Neural crest cell (in vitro differentiated cells): ENCODE data around the gene ZNF714. TPM values are rescaled to one million over a fixed set of nuclear protein-coding genes. Genes with fewer than 3 reads are reported as not detected.
A peak's percentile ranks its signal among the peaks of the same experiment; 100 is the strongest.

Source experiments
- DNase-seq: peaks from one replicate; pipeline ENCODE4 v3.0.0; 2021; ENCODE audit warnings: low read depth, mixed read lengths, low spot score
- H3K27ac Mint-ChIP-seq: one replicate; pipeline ENCODE4 v1.8.0; 2021; ENCODE audit warnings: mild to moderate bottlenecking, mixed read lengths; ENCODE audit not compliant: unreplicated experiment
- H3K27me3 Mint-ChIP-seq: 2 replicates; pipeline ENCODE4 v1.8.0; 2021; ENCODE audit warnings: low read depth, mild to moderate bottlenecking, mixed read lengths
- H3K36me3 Mint-ChIP-seq: 2 replicates; pipeline ENCODE4 v1.8.0; 2021; ENCODE audit warnings: low read depth, mild to moderate bottlenecking, mixed read lengths
- H3K4me1 Mint-ChIP-seq: 2 replicates; pipeline ENCODE4 v1.8.0; 2021; ENCODE audit warnings: mixed read lengths
- H3K4me3 Mint-ChIP-seq: one replicate; pipeline ENCODE4 v1.8.0; 2021; ENCODE audit warnings: mild to moderate bottlenecking, mixed read lengths
- H3K9me3 Mint-ChIP-seq: 2 replicates; pipeline ENCODE4 v1.8.0; 2021; ENCODE audit warnings: mixed read lengths
- total RNA-seq: library from RNA; stranded (reverse); gene quantifications from 2 replicates; pipeline ENCODE4 v1.2.1, GENCODE V29; 2021
- TF ChIP-seq, protein P1 (sequence below): fragments of 200-600 bp; sonication (generic); conservative IDR thresholded peaks from 2 replicates; pipeline ENCODE4 v1.5.0; 2021; ENCODE audit warnings: antibody characterized with exemption, mild to moderate bottlenecking

ZNF714 gene
- total RNA-seq, 1 donor from 2014 or later, result 58.9 TPM

DNA sequence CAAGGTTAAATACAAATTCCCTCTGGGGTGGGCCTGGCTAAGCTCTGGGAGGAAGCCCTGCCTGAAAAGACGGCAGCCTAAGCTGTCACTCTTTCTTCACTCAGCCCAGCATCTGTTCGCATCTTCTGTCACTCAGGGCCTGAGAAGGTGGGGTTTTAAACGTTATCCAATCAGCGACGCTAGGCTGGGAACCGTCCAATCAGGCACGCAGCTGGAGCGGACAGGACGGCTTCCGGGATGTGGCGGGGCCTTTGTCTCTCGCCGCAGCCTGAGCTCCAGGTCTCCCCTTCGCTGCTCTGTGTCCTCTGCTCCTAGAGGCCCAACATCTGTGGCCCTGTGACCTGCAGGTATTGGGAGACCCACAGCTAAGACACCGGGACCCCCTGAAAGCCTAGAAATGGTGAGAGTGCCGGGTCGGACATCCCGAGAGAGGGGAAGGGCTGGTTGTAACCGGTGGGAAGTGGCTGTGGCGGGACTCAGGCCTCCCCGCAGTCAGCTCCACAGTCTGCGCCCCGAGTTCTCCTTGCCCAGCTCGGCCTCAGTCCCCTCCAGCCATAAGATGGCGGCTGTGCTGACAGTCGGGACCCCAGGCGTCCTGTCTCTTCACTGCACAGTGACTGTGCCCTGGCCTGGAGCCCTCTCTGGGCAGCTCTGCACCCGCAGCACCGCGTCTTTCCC is 59.9 kb downstream of the ZNF714 start, which contains the start of gene ZNF431:
Gene ZNF431, plus strand, starts transcription at position 254 of the 678 bp plus-strand sequence. Its CDS starts 144 bp downstream, at position 398.
- no peaks in the 10 kb centered on the region for H3K27me3 Mint-ChIP-seq
- peaks cover 21% of the 10 kb centered on the region for H3K4me1 Mint-ChIP-seq
- peaks cover 10% of the 10 kb centered on the region for H3K9me3 Mint-ChIP-seq

DNA sequence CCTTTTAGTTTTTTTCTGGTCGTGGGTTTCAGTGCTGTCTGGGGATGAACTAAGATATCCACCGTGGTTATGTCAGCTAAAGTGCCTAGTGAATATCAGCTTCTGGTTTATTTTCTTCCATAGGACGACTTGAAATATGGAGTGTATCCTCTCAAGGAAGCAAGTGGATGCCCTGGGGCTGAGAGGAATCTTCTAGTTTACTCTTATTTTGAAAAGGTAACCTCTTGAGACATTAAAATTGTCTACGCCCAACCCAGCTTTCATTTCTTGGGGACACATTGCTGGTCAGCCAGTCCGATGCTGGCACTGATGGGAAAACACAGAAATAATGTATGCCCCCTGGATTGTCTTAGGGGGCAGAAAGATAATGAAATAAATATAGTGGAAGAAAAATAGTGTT is 61.4 kb downstream of the ZNF714 start:
- Mint-ChIP-seq H3K27ac (peak overlapping the region; percentile 19), H3K36me3 (peaks cover 60% of the 10 kb centered on the region), H3K4me3 (peak overlapping the region; percentile 98), H3K9me3 (peaks cover 16% of the 10 kb centered on the region), H3K27me3 (no peaks in the 10 kb centered on the region), H3K4me1 (peaks cover 21% of the 10 kb centered on the region)
- DNase-seq, result no peak
- TF ChIP-seq, protein P1, sequence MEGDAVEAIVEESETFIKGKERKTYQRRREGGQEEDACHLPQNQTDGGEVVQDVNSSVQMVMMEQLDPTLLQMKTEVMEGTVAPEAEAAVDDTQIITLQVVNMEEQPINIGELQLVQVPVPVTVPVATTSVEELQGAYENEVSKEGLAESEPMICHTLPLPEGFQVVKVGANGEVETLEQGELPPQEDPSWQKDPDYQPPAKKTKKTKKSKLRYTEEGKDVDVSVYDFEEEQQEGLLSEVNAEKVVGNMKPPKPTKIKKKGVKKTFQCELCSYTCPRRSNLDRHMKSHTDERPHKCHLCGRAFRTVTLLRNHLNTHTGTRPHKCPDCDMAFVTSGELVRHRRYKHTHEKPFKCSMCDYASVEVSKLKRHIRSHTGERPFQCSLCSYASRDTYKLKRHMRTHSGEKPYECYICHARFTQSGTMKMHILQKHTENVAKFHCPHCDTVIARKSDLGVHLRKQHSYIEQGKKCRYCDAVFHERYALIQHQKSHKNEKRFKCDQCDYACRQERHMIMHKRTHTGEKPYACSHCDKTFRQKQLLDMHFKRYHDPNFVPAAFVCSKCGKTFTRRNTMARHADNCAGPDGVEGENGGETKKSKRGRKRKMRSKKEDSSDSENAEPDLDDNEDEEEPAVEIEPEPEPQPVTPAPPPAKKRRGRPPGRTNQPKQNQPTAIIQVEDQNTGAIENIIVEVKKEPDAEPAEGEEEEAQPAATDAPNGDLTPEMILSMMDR, result no peak

More for the DNA sequence above, 59.9 kb downstream of the ZNF714 start, which contains the start of gene ZNF431:
- peak; percentile 77 for DNase-seq
- peak within 1 kb of the TSS; percentile 98 for H3K4me3 Mint-ChIP-seq
- TF ChIP-seq, protein P1, result no peak
- peak within 1 kb of the TSS; percentile 100 for H3K27ac Mint-ChIP-seq
- peaks cover 46% of the 10 kb centered on the region for H3K36me3 Mint-ChIP-seq

GRCh38 chr19:21143854-21144253 is 61.9 kb downstream of the ZNF714 start:
- TF ChIP-seq, protein P1, result no peak
- no peak overlapping the region for H3K27ac Mint-ChIP-seq
- H3K4me1 Mint-ChIP-seq, result peaks cover 21% of the 10 kb centered on the region

GRCh38 chr19:21147540-21147939 is 65.5 kb downstream of the ZNF714 start:
- no peaks in the 10 kb centered on the region for H3K27me3 Mint-ChIP-seq
- H3K36me3 Mint-ChIP-seq, result peaks cover 94% of the 10 kb centered on the region
- H3K9me3 Mint-ChIP-seq, result peaks cover 24% of the 10 kb centered on the region
- no peak overlapping the region for H3K4me3 Mint-ChIP-seq
- DNase-seq, result no peak
- peaks cover 12% of the 10 kb centered on the region for H3K4me1 Mint-ChIP-seq
- TF ChIP-seq, protein P1, result no peak
- H3K27ac Mint-ChIP-seq, result no peak overlapping the region

More at GRCh38 chr19:21143854-21144253, 61.9 kb downstream of the ZNF714 start:
- no peak for DNase-seq
- Mint-ChIP-seq H3K27me3 (no peaks in the 10 kb centered on the region), H3K9me3 (peaks cover 19% of the 10 kb centered on the region), H3K36me3 (peaks cover 64% of the 10 kb centered on the region), H3K4me3 (peak overlapping the region; percentile 15)

- TF ChIP-seq, protein P1, result no peak
- Mint-ChIP-seq H3K27me3 (no peaks in the 10 kb centered on the region), H3K36me3 (peaks cover 97% of the 10 kb centered on the region), H3K9me3 (peaks cover 25% of the 10 kb centered on the region), H3K4me1 (peaks cover under 1% of the 10 kb centered on the region), H3K27ac (no peak overlapping the region), H3K4me3 (peak overlapping the region; percentile 44)
- no peak for DNase-seq
Measured at GRCh38 chr19:21148681-21149080, 66.7 kb downstream of the ZNF714 start.
